Stomach (tissue), 9 donors: ENCODE data around the gene PRDM7. TPM values are rescaled to one million over a fixed set of nuclear protein-coding genes. Genes with fewer than 3 reads are reported as not detected.

Experiments
- DNase-seq, 2 donors: peaks; one replicate each; pipeline versions ENCODE4 v3.0.0 to v3.0.0-alpha.2; 2013 to 2019
- H3K27ac ChIP-seq, 5 donors: fragments of 200-600 bp in 4 of 5; sonication (generic) in 4 of 5; one replicate each; pipeline ENCODE4 v1.5.1; 2013 to 2019; ENCODE audit warnings: mild to moderate bottlenecking in 1 of 5, moderate library complexity in 1 of 5
- H3K27me3 ChIP-seq, 3 donors: fragments of 200-600 bp; sonication (generic); one replicate each; pipeline ENCODE4 v1.5.1; 2017 to 2019; ENCODE audit warnings: mixed run types in 1 of 3
- H3K36me3 ChIP-seq, 4 donors: fragments of 200-600 bp; sonication (generic); 1 replicate in 3 of 4; 2 replicates in 1 of 4; pipeline ENCODE4 v1.5.1; 2016 to 2019
- H3K4me1 ChIP-seq, 4 donors: fragments of 200-600 bp; sonication (generic); one replicate each; pipeline ENCODE4 v1.5.1; 2016 to 2019
- H3K4me3 ChIP-seq, 4 donors: fragments of 200-600 bp; sonication (generic) in 3 of 4; one replicate each; pipeline ENCODE4 v1.5.1; 2016 to 2019; ENCODE audit warnings: mild to moderate bottlenecking in 1 of 4
- H3K9me3 ChIP-seq, 4 donors: fragments of 200-600 bp; sonication (generic); one replicate each; pipeline ENCODE4 v1.5.1; 2016 to 2019
- CTCF ChIP-seq, 7 experiments: fragments of 450-650 bp in 4 of 7; fragments of 200-600 bp in 3 of 7; sonication (generic) in 3 of 7; IDR thresholded peaks; one replicate each; pipeline ENCODE4 v1.5.1; 2016 to 2019; ENCODE audit warnings: antibody characterized with exemption in 7 of 7, control low read depth in 2 of 7, mild to moderate bottlenecking in 1 of 7
- EP300 ChIP-seq: sonication (generic); formaldehyde crosslinking; IDR thresholded peaks from one replicate; pipeline ENCODE4 v1.6.1; 2017; ENCODE audit warnings: antibody characterized with exemption
- POLR2A ChIP-seq, 4 donors: fragments of 450-650 bp; IDR thresholded peaks; one replicate each; pipeline ENCODE4 v1.6.1; 2016; ENCODE audit warnings: antibody characterized with exemption in 4 of 4, control low read depth in 2 of 4, mild to moderate bottlenecking in 1 of 4, moderate library complexity in 1 of 4
- POLR2AphosphoS5 ChIP-seq, 3 donors: sonication (generic); formaldehyde crosslinking; IDR thresholded peaks; one replicate each; pipeline ENCODE4 v1.6.1; 2016; ENCODE audit warnings: antibody characterized with exemption in 3 of 3
- WGBS, 5 donors: extraction: QIAGEN DNeasy Blood & Tissue Kit in 3 of 5; methylation state at CpG; one replicate each; pipeline versions ENCODE4 v1.1.5 to v1.1.7; 2013 to 2018; 5-methylcytosine and 5-hydroxymethylcytosine counted together
- intact Hi-C: fragments of 100-400 bp; cut with DNase I; formaldehyde crosslinking; loops from one replicate; pipeline ENCODE4 v1.15.1; 2023; ENCODE audit warnings: low total_unique reads
- polyA plus RNA-seq, 3 donors: library from polyadenylated mRNA; stranded (reverse); fragments of 200-250 nt; gene quantifications; one replicate each; pipeline ENCODE4 v1.2.3, GENCODE V29; 2013
- total RNA-seq, 5 donors: library from RNA; depleted of rRNA; stranded (reverse); fragments of >200 nt; gene quantifications; one replicate each; pipeline versions ENCODE4 v1.1.0 to v1.2.3, GENCODE V29; 2014 to 2016
- donor health status: healthy with polysubstance abuse.
- donor health status: Bipolar disorder and iron deficiency.
- donor health status: healthy.

Gene PRDM7
- total and polyA plus RNA-seq, 8 donors, result not detected

- no peak for TF ChIP-seq POLR2A (IDR thresholded peaks at IDR 0.05)
- TF ChIP-seq CTCF (IDR thresholded peaks at IDR 0.05), result no peak
- no peak for TF ChIP-seq POLR2AphosphoS5 (IDR thresholded peaks at IDR 0.05)
- no peak for TF ChIP-seq EP300
Observed at GRCh38 chr16:90015586-90016338, 61.4 kb downstream of the PRDM7 start.

DNA sequence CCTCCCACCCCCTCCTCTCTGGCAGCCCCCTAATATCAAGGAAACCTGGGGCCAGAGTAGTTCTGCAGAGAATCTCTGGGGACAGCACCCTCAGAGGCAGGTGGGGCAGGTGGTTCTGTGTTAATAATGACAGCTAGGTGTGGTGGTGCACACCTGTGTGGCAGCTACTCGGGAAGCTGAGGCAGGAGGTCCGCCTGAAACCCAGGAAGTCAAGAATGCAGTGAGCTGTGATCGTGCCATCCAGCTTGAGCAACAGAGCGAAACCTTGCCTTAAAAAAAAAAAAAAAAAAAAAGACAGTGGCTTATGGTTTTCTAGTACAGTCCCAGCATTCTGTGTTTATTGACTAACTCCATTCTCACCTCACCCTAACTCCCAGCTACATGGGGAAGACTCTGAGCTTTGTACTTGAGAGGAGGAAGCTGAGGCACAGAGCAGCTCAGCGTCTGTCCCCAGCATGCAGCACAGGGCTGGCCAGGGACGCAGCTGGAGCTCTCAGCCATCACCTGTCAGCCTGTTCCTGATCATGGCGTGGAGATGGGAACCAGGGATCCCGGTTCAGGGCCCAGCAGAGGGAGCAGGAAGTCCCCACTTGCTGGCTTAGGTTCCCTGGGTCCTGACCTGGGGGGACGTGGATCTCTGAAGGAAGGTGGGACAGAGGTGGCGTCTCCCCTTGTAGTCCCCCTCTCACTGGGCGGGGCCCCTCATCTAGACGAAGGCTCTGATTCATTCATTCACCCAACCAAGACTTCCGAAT, 64.0 kb downstream of the PRDM7 start:
- TF ChIP-seq CTCF (IDR thresholded peaks at IDR 0.05), result no peak
- no peak for TF ChIP-seq POLR2AphosphoS5 (IDR thresholded peaks at IDR 0.05)
- TF ChIP-seq POLR2A (IDR thresholded peaks at IDR 0.05), result no peak
- no peak for TF ChIP-seq EP300
- Histone ChIP-seq H3K36me3 (no peaks in the 10 kb centered on the region), H3K9me3 (no peaks in the 10 kb centered on the region), H3K4me1 (peaks cover 0 to 10% (median 4%) of the 10 kb centered on the region in 4 donors), H3K27ac (no peak overlapping the region), H3K27me3 (peaks cover 0 to 4% (median 0%) of the 10 kb centered on the region in 3 donors), H3K4me3 (no peak overlapping the region)
- 71 to 81% (median 75%) methylated on average over 10 to 13 of the region's 13 CpGs for WGBS, 5 donors
- intact Hi-C loops, result no loop called here
- DNase-seq, result no peak

More at GRCh38 chr16:90015586-90016338, 61.4 kb downstream of the PRDM7 start:
- Histone ChIP-seq H3K27me3 (peaks cover 0 to 18% (median 5%) of the 10 kb centered on the region in 3 donors), H3K36me3 (no peaks in the 10 kb centered on the region), H3K4me1 (peaks cover 5 to 27% (median 26%) of the 10 kb centered on the region in 4 donors), H3K9me3 (no peaks in the 10 kb centered on the region), H3K4me3 (no peak overlapping the region), H3K27ac (no peak overlapping the region)
- WGBS, 5 donors, result 88 to 94% (median 92%) methylated on average over 19 of the region's 19 CpGs
- no peak for DNase-seq
- intact Hi-C loops, result no loop called here

DNA sequence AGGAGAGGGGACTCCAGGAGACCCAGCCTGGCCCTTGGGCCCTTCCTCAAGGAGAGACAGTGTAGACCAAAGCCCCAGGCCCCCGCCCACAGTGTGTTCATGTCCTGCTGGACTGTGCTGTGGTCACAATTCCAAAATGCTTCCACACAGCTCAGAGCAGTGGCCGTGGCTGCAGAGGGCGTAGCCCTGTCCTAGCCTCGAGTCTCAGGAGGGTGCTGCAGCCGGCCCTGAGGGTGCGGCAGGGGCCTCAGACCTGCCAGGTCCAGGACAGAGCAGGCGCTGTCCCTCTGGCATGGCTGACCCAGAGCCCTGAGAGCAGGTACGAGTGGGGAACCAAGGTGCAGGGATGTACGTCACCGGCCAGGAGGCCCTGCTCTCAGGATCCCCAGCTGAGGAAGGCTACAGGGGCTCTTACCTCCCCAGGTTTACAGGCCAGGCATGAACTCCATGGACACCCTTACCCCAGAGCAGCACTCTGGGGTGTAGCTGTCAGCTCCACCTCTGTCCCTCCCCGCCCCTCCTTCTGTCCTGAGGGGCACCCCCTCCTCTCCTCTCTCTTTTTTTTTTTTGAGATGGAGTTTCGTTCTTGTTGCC, 65.1 kb downstream of the PRDM7 start:
- Histone ChIP-seq H3K4me1 (peaks cover 0 to 8% (median 0%) of the 10 kb centered on the region in 4 donors), H3K27me3 (no peaks in the 10 kb centered on the region), H3K4me3 (no peak overlapping the region), H3K27ac (no peak overlapping the region), H3K9me3 (no peaks in the 10 kb centered on the region), H3K36me3 (peaks cover 0 to 3% (median 0%) of the 10 kb centered on the region in 4 donors)
- intact Hi-C loops, result no loop called here
- TF ChIP-seq EP300 (no peak), POLR2AphosphoS5 (IDR thresholded peaks at IDR 0.05) (no peak), POLR2A (IDR thresholded peaks at IDR 0.05) (no peak), CTCF (IDR thresholded peaks at IDR 0.05) (no peak)
- WGBS, 5 donors, result 85 to 96% (median 90%) methylated on average over 6 to 12 of the region's 12 CpGs
- no peak for DNase-seq

- no peak for TF ChIP-seq CTCF (IDR thresholded peaks at IDR 0.05)
- TF ChIP-seq POLR2AphosphoS5 (IDR thresholded peaks at IDR 0.05), result no peak
- no peak for TF ChIP-seq EP300
- no peaks in the 10 kb centered on the region for H3K27me3 ChIP-seq
- intact Hi-C loops, result no loop called here
Observed at GRCh38 chr16:90011508-90011819, 65.7 kb downstream of the PRDM7 start.

More at GRCh38 chr16:90011508-90011819, 65.7 kb downstream of the PRDM7 start:
- Histone ChIP-seq H3K9me3 (no peaks in the 10 kb centered on the region), H3K4me3 (no peak overlapping the region), H3K4me1 (peaks cover 0 to 8% (median 0%) of the 10 kb centered on the region in 4 donors), H3K27ac (no peak overlapping the region), H3K36me3 (peaks cover 0 to 4% (median under 1%) of the 10 kb centered on the region in 4 donors)
- WGBS, 5 donors, result 78 to 93% (median 89%) methylated on average over 1 to 11 of the region's 11 CpGs
- DNase-seq, result no peak
